HG03571 (cell line): ENCODE results near the gene PHYKPL.

Source experiments
- ATAC-seq: cut with Tn5 transposase; IDR thresholded peaks from one replicate; pipeline ENCODE4 v1.9.1; 2021; ENCODE audit not compliant: unreplicated experiment

PHYKPL gene

GRCh38 chr5:178224403-178224802, 8.2 kb downstream of the PHYKPL start:
- no peak for ATAC-seq

- ATAC-seq: no peak
Observed at GRCh38 chr5:178223828-178224335, 8.7 kb downstream of the PHYKPL start.

- ATAC-seq: no peak
Observed at GRCh38 chr5:178223196-178223773, 9.3 kb downstream of the PHYKPL start.

GRCh38 chr5:178222292-178222691, 10.3 kb downstream of the PHYKPL start:
- ATAC-seq: no peak

GRCh38 chr5:178221853-178222252, 10.7 kb downstream of the PHYKPL start:
- no peak for ATAC-seq

GRCh38 chr5:178221282-178221681, 11.3 kb downstream of the PHYKPL start:
- no peak for ATAC-seq

- no peak for ATAC-seq
Observed at GRCh38 chr5:178218827-178219226, 13.8 kb downstream of the PHYKPL start.

GRCh38 chr5:178218237-178218776, 14.3 kb downstream of the PHYKPL start:
- ATAC-seq: no peak

GRCh38 chr5:178216779-178217178, 15.8 kb downstream of the PHYKPL start:
- ATAC-seq: no peak

GRCh38 chr5:178216088-178216534, 16.5 kb downstream of the PHYKPL start:
- ATAC-seq: no peak

GRCh38 chr5:178215280-178216002, 17.2 kb downstream of the PHYKPL start:
- no peak for ATAC-seq

- no peak for ATAC-seq
Observed at GRCh38 chr5:178214160-178214803, 18.3 kb downstream of the PHYKPL start.

GRCh38 chr5:178213748-178214151, 18.9 kb downstream of the PHYKPL start:
- ATAC-seq: no peak

GRCh38 chr5:178213003-178213461, 19.6 kb downstream of the PHYKPL start:
- ATAC-seq: no peak

GRCh38 chr5:178212241-178213002, 20.2 kb downstream of the PHYKPL start:
- ATAC-seq: no peak

- no peak for ATAC-seq
Observed at GRCh38 chr5:178211095-178212048, 21.2 kb downstream of the PHYKPL start.

GRCh38 chr5:178210686-178211085, 21.9 kb downstream of the PHYKPL start:
- no peak for ATAC-seq

GRCh38 chr5:178210073-178210535, 22.5 kb downstream of the PHYKPL start:
- no peak for ATAC-seq

GRCh38 chr5:178209334-178210072, 23.1 kb downstream of the PHYKPL start:
- no peak for ATAC-seq
